C4-2B (cell line): ENCODE data around the gene VSTM1.

Experiments used
- H3K27ac ChIP-seq: fragments of 450-650 bp; 2 replicates; pipeline ENCODE4 v1.5.1; 2017
- ZFX ChIP-seq: fragments of 450-650 bp; IDR thresholded peaks from 2 replicates; pipeline ENCODE4 v1.6.1; 2017
- TF ChIP-seq, protein P1 (sequence below): fragments of 450-650 bp; conservative IDR thresholded peaks from 2 replicates; pipeline ENCODE4 v1.5.1; 2017; ENCODE audit warnings: mild to moderate bottlenecking

The VSTM1 gene

GRCh38 chr19:54021363-54021762 is 42.3 kb downstream of the VSTM1 start:
- no peak overlapping the region for H3K27ac ChIP-seq
- TF ChIP-seq, protein P1, sequence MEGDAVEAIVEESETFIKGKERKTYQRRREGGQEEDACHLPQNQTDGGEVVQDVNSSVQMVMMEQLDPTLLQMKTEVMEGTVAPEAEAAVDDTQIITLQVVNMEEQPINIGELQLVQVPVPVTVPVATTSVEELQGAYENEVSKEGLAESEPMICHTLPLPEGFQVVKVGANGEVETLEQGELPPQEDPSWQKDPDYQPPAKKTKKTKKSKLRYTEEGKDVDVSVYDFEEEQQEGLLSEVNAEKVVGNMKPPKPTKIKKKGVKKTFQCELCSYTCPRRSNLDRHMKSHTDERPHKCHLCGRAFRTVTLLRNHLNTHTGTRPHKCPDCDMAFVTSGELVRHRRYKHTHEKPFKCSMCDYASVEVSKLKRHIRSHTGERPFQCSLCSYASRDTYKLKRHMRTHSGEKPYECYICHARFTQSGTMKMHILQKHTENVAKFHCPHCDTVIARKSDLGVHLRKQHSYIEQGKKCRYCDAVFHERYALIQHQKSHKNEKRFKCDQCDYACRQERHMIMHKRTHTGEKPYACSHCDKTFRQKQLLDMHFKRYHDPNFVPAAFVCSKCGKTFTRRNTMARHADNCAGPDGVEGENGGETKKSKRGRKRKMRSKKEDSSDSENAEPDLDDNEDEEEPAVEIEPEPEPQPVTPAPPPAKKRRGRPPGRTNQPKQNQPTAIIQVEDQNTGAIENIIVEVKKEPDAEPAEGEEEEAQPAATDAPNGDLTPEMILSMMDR: no peak
- no peak for TF ChIP-seq ZFX

- H3K27ac ChIP-seq: no peak overlapping the region
- TF ChIP-seq, protein P1: no peak
- TF ChIP-seq ZFX: no peak
These were observed 46.4 kb downstream of the VSTM1 start for GRCh38 chr19:54017261-54017660.

GRCh38 chr19:54014920-54015560 is 48.7 kb downstream of the VSTM1 start:
- TF ChIP-seq ZFX: no peak
- TF ChIP-seq, protein P1: no peak
- no peak overlapping the region for H3K27ac ChIP-seq

DNA sequence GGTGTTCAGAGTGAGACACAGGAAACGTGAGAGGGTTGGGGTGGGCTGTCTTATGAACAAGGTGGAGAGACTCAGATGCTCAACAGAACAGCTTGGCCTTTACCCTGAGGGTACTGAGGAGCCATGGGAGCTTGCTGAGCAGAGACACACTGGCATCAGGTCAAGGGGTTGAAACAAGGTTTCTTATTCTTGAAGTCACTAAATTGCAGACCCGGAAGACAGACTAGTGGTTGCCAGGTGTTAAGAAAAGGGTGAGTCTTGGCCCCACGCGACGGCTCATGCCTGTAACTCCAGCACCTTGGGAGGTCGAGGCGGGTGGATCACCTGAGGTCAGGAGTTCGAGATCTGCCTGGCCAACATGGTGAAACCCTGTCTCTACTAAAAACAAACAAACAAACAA is 49.8 kb downstream of the VSTM1 start:
- no peak overlapping the region for H3K27ac ChIP-seq
- TF ChIP-seq, protein P1: no peak
- TF ChIP-seq ZFX: no peak

- H3K27ac ChIP-seq: no peak overlapping the region
- TF ChIP-seq ZFX: no peak
- TF ChIP-seq, protein P1: no peak
These were observed 52.0 kb downstream of the VSTM1 start for GRCh38 chr19:54011507-54012211.

DNA sequence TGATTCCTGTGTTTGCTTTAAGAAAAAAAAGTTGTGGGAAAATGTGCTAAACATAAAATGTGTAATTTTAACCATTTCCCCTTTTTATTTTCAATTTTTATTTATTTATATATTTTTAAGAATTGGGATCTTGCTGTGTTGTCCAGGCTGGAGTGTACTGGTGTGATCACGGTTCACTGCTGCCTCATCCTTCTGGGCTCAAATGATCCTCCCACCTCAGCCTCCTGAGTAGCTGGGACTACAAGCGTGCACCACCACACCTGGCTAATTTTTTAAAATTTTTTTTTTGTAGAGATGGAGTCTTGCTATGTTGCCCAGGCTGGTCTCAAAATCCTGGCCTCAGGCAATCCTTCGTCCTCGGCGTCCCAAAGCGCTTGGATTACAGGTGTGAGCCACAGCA is 53.2 kb downstream of the VSTM1 start:
- no peak overlapping the region for H3K27ac ChIP-seq
- TF ChIP-seq, protein P1: no peak
- no peak for TF ChIP-seq ZFX

DNA sequence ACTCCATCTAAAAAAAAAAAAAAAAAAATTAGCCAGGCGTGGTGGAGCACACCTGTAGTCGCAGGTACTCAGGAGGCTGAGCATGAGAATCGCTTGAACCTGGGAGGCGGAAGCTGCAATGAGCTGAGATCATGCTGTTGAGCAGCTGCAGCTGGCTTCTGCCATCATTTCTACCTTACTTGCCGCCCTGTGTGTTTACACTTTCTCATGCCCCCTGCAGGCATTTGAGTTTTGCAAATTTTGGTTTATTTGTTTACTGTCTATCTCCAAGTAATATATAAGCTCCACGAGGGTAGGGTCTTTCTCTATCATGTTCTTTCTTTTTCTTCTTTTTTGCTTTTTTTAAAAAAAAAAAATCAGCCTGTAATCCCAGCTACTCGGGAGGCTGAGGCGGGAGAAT is 54.3 kb downstream of the VSTM1 start:
- no peak for TF ChIP-seq ZFX
- TF ChIP-seq, protein P1: no peak
- no peak overlapping the region for H3K27ac ChIP-seq
